Measurements from ENCODE around the gene CGNL1.

The CGNL1 gene

DNA sequence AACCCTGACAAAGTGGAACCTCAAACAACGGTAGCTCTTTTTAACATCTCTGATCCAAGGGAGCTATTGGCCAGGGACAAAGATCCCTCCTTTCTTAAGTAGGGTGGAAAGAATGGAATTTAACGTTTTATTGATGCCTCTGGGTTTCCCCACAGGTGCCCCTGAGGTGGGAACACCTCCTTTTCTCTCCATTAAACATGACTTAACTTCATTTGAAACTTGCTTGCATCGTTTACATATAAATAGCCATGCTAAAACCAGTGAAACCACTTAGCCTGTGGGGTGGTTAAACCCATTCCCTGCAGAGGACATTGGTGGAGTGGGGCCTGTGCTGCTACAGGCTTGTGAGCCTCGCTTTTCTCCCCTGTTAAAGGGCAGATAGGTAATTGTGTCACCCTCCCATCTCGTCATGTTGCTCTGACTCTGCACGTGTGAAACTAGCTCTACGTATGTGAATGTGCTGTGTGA is 9.7 kb downstream of the CGNL1 start:
- DNase-seq, result no peak

DNA sequence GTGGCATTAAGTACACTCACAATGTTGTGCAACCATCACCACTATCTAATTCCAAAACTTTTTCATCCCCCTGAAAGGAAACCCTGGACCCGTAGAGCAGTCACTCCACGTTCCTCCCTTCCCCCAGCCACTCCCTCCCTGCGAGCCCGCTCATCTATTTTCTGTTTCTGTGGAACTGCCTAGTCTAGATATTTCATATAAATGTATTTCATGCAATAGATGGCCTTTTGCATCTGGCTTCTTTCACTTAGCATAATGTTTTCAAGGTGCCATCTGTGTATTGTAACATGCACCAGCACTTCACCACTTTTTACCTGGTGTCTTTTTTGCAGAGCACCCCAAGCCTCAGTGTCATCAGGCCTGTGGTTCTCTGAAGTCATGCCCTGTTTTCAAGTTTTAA is 10.7 kb downstream of the CGNL1 start:
- no peak for DNase-seq

DNA sequence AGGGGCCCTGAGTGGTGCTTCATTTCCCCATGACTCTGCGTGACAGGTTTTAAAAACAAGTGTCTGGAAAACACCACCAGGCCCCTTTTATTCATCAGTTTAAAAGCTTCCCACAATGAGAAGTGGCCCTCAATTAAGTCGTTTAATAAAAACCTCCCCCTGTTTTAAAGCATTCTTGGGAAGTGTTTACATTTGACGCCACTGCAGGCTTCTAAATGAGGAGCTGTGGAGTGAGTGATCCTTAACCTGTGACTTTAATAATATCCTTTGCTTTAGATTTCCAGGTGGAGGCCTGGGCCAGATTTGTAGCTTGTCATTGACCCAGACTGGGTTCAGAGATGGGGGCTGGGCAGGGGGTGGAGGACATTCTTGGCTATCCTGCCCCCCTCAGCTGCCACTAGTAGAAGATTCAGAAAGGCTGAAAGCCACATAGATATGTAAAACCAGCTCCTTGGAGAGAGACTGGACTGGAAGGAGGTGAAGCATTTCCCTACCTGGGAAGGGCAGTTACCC is 11.3 kb downstream of the CGNL1 start:
- no peak for DNase-seq

DNA sequence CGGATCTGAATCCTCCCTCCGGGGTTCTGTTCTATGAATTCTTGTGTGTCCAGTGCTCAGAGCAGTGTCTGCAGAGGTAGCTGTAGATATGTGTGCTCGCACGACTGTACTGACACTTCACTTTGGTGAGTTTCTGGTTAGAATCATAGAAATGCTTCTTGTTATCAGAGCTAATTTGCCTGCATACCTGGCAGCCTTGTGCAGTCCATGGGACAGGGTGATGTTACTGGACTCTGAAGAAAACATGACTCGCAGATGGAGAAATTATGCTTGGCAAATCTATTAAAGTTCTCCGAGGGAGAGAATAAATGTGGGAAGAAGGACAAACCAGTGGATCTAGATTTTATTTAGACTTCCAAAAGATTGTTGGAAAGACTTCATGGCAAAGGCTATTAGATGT is 12.2 kb downstream of the CGNL1 start:
- DNase-seq, result no peak

DNA sequence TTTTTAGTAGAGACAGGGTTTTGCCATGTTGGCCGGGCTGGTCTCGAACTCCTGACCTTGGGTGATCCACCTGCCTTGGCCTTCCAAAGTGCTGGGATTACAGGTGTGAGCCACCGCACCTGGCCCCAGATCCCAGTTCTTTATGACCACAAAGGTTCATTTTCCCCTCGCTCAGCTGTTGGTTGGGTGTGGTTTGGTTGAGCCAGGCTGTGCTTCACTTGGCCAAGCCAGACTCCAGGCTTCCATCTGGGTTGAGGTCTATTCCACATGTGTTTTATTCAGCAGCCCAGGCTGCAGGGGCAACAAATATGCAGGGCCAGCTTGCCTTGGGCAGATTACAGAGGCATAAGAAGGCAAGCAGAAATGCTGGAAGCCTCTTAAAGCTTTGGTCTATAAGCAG is 13.7 kb downstream of the CGNL1 start:
- DNase-seq, result no peak

DNA sequence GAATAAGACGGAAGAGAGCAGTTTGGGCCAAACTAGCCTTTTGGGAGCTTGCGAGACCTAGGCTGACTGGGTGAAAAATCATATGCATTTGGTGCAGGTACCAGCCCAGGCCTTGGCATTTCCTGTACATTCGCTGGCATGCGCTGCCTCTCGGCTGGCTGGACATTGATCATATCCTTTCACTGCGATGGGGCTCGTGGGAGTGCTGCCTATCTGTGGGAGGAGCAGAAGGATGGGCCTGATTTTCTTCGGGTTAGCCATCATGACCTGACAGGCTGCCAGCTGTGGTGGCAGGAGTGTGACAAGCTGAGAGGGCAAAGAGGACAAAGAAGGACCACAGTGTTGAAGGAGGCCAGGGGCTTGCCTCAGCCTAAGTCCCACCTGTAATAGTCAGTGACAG is 14.3 kb downstream of the CGNL1 start:
- no peak for DNase-seq

DNA sequence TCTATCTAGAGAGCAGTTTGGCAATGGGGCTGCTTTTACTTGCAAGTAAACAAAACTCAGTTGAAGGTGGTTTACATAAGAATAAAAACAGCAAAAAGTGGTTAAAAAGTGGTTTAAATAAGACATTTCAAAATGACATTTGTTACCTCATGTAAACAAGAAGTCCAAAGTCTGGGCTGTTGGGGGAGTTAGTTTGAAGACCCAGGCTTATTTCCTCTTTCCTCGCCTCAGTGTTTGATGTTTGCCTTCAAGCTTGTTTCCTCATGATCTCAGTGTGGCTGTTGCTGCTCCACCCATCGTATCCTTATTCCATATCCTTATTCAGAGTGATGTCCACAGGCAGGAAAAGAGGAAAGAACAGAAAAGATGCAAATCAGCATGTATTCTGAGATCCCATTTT is 15.2 kb downstream of the CGNL1 start:
- DNase-seq, result peak in 1 of 2 donors; percentile 20

DNA sequence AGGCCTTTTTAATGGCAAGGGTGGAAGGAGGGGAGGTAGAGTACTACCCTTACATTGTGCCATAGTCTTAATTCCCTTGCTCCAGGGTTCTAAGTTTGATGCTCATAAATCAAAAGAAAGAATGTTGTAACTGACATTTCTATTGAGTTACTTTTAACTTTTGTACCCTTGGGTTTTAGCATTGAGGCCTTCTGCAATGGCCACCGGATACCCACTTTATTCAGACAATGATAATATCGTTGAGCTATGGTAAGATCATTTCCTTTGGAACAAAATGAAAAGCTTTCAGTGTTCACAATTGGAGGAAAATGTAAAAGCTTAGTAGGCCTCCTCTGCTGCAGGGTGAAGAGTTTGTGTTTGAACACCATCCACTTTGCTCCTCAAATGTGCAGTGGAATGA is 16.8 kb downstream of the CGNL1 start:
- no peak for DNase-seq

DNA sequence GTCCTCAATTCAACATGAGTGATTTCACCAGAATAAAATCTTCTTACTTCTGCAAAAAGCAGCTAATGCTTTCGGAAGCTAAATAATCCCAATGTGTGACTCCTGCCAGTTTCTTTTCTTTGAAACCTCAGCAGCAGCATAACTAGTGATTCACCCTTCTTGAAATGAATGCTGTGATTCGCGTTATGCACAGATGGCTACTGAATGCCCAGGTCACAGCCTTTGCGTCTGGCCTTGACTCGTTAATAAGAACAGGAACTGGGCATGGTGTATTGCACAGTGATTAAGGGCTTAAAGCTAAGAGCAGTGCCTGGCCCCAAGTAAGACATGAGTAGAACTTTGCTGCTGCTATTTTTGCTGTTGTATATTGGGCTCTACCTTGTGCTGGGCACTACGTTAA is 19.0 kb downstream of the CGNL1 start:
- no peak for DNase-seq

DNA sequence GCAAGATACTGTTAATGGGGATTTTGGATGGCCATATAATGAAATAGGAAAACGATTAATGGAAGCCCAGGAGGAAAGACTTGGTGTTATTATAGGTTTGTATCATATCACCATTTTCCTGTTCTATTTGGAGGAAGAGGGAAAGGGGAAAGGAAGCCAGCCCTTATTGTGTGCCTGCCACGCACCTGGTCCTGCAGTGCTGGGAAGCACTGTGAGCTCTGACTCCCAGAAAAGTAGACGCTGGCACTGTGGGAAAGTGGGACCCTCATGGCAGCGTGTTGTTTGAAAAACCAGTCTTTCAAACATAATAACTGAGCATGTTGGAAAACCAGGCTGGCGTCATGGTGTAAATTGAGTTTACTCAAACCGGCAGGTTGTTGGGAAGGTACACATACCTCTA is 22.0 kb downstream of the CGNL1 start:
- no peak for DNase-seq

DNA sequence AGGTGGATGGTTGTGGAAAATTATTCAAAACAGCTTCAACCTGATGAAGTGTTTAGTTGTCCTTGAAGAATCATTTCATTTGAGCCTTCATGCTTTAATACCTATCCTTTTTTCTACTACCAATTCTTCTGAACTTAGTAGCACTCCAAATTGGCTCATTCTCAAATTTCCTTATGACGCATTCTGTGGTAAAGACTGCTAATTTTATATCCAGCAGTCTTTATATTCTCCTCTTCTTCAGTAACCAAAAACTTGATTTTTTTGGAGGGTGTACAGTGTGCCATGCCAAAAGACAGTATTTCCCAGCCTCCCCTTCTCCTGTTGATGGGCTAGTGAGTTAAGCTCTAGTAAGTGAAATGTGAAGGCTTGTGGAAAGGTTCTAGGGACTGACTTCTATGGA is 25.2 kb downstream of the CGNL1 start:
- DNase-seq, result no peak

DNA sequence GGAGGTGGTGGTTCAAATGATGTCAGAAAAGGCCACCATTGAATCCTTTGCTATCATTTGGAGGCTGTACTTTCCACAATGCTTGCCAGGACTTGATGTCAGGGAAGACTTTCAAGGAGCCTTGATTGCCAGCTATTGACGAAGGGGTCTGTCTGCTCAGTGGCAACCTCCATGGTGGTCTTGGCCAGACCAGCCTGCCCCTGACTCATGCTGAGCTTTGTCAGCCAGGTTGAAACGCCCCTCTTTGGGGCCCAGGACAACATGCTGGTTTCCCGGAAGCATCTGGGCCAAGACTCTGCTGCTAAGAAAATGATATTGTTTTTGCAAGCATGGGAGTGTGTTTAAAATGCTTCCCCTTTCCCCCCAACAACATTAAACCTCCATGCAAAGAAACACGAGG is 26.7 kb downstream of the CGNL1 start:
- no peak for DNase-seq

DNA sequence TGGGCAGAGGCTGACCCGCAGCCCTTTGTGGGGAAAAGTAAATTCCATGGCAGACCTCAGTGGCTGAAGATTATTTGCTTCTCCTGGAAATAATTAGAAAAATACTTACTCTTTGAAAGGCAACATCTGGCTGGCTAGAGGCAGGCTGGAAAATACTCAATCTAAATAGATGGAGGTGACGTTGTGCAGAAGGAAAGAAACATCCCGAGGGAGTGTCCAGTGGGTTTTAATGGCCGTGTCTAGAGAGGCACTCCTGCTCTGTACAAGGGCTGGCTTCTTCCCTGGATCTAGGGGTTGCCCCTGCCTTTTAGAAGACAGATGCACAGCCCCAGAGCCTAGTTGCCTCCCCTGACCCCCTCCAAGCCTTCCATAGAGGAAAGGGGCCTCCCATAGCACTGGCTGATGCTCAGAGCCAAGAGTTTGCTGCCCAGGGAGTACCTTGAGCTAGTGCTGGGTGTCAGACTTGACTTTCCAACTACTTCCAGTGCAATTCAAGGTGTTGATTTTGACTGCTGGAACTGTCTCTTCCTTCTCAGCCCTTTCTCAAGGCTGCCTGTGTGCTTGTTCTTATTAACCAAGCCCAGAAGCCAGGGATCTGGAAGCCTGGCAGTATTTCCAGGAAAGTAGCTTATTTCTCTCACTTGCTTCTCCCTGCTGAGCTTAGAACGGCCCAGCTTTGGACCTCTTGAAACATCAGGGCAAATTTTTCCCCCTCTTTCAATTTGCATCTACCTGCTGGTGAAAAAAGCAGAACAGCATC is 27.4 kb downstream of the CGNL1 start:
- DNase-seq, result no peak

DNA sequence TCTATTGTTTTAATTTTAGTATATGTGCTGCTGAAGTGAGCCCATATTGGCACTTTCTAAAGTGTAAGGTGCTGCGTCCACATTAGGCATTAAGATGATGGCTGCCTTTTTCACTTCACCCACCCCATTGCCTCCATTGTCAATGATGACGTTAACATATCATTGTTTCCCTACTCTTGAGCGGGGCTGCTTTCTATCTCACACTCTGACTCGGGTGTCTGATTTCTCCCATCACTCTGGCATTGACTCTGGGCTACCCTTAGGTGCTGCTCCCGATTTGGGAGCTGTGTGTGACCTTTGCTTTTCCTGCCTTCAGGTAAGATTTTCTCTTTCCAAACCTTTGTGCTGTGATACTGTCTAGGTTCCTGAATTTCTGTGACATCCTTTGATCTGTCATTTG is 28.8 kb downstream of the CGNL1 start:
- no peak for DNase-seq

DNA sequence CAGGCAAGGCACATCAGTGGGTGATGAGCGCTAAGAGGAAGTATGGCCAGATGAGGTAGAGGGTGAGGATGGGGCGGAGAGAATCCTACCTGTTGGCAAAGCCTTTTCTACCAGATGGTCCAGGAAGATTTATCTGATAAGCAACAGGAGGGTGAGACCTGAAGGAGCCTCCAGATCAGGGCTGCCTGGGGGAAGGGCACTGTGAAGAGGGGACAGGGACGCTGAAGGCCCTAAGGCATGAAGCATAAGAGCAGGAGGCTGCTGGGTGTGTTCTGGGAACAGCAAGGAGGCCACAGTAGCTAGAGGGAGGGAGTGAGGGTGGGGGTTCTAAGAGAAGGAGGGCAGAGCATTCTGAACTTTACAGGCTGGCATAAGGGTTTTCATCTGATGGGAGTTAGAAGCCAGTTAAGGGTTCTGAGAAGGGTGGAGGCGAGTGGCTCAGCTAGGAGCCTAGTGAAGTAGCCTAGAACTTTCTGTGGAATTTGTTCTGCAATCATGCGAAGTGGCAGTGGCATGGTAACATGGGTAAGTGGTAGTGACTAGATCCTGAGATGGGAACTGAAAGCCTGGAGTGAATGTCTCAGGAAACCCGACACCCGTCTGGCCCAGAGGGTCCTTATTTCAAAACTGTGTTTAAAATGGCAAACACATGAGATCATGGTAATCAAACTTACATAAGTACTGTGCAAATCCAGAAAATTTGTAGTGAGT is 29.9 kb downstream of the CGNL1 start:
- no peak for DNase-seq

DNA sequence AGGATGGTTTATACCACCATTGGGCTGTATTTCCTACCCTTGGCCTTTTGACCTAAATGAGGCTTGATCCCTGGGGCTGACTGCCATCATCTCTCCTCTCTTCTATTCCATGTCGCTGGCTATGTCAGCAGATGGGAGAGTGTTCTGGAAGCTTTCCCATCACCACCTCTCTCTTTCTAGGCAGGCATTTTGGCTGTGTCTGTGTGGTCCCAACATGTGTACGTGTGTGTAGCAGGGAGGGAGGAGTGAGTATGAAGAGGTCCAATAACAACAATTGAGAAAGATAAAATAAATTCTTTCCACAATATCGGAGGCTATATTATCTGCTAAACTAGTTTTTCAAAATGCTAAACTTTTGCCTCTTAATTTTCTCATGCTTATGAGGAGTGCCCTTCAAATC is 34.1 kb downstream of the CGNL1 start:
- no peak for DNase-seq

DNA sequence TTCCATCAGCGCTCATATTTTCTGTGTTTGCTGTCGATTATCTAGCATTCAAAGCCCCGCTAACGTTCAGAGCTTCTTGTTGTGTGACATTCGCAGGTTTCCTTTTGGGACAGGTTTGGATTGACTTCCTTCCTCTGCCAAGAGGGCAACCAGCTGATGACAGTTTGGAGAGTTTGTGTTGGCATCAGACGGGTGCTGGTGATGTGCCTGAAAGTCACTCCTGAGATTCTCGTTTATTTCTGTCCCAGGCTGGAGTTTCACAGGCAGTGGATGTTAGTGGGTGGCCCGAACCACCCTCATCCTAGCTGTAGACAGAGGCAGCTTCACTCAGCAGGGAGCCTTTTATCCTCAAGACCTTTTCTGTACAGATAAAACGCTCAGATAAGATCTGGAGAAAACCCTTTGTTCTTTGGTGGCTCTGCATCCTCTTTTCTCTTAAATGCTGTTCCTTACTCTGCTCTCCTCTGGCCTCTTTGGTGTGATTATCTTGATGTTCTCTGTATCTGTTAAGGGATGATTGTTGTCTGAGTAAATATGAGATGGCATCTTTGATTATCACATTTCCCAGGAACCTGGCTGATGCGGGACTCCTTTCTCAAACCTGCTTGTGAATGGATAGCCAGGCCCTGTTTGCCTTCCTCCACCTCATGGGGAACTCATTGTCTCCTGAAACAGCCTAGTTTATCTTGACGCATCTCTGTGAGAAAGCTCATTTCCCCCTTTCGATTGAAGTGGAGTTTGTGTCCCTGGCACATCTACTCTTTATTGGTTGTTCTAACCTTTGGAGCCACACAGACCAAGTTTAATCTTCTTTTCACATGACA is 35.9 kb downstream of the CGNL1 start:
- DNase-seq, result no peak

DNA sequence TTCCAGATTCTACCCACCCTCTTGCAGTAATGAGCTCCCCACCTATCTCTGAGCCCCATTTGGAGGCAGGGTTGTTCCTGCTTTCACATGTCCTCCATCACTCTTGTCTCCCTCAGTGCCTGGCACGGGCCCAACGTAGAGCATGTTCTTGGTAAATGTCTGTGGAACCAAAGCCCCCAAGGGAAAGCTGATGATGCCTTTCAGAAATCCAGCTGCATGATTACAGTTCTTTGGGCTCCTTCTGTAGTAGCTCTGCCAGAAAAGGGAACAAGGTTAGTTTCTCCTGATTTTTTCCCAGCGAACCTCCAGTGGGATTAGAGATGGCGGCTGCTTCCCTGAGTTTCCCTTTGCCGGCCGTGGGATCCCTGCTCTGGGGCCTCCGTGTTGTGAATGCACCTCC is 39.3 kb downstream of the CGNL1 start:
- DNase-seq, result no peak

DNA sequence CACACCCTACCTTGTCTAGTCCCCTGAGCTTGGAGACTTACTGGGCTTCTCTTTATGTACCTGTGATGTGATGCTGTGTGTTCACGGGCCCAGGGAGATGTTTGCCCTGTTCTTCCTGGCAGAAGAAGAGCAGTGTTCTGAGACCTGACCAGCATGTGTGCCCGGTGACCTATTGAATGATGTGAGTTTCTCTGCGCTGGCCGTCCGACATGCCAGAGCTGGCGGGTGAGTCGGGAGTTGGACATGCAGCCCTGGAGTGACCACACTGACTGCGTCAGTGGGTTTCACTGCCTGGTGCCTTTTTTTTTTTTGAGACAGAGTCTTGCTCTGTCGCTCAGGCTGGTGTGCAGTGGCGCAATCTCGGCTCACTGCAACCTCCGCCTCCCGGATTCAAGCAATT is 42.3 kb downstream of the CGNL1 start:
- no peak for DNase-seq

DNA sequence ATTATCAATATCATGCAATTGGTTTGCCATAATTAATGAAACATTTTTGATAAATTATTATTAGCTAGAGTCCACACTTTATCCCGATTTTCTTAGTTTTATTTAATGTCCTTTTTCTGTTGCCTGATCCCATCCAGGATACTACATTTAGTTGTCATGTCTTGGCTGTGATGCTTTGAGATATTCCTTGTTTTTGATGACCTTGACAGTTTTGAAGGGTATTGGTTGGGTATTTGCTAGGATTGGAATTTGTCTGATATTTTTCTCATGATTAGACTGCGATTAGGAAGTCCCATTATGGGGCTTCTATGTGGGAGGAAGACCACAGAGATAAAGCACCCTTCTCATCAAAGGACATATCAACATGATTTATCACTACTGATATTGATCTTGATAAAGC is 43.0 kb downstream of the CGNL1 start:
- DNase-seq, result no peak

DNA sequence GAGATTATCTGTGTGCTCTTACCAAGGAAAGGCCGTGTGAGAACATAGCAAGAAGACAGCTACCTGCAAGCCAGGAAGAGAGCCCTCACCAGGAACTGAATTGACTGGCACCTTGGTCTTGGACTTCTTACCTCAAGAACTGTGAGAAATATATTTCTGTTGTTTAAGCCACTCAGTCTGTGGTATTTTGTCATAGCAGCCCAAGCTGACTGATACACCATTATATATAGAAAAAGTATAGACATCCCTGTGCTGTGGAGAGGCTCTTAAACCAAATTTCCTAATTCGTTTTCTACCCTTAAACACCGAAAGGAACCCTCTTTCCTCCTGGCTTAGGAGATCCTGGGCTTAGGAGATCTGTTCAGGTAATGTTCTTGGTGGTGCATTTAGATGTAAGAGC is 44.8 kb downstream of the CGNL1 start:
- DNase-seq, result no peak

DNA sequence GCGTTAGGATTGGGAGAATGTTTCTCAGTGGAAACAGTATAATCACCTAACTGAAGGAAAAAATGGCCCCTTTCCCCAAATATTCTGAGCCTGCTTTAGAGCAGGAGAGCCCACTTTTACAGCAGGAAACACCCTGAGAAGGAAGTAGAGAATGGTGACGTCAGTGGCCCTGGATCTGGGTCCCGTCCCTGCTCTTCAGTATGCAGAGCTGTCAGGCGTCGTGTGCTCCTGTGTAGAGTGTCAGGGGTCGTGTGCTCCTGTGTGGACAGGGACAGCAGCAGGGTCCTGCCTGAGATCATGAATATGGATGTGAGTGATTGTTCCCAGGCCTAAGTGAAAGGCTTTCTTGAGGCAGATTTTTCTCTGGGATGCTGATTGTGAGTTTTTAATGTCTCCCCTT is 45.2 kb downstream of the CGNL1 start:
- DNase-seq, result peak in 1 of 2 donors; percentile 9

DNA sequence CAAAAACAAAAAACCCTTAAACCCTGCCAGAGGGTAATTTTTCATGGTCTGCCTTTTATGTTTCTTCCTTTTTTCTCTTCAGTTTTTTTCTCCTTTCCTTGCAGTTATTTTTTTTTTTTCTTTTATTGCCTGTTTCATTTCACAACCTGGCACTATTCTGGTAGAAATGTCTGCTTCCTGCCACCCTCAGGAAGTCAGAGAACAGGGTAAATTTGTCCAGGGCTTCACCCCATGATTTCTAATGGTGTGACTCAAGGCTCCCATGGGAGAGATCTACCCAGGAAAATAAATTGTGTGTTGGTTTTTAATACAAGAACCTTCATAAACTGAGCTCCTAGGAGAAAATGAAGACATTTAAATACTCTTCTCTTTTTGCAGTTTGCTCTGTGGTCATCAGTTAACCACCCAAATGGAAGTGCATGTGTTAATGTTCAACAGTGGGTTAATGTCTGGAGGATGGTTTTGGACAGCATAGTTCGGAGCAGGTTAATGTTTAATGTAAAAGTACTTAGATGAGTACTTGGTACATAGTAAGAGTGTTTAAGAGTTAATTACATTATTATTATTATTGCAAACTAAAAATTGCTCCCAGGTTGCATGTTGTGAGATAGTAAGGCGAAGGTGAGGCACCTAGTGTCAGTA is 45.9 kb downstream of the CGNL1 start:
- DNase-seq, result no peak

All from inflammatory macrophage (primary cell).